ENCODE results near the gene FOXM1.

Gene FOXM1

DNA sequence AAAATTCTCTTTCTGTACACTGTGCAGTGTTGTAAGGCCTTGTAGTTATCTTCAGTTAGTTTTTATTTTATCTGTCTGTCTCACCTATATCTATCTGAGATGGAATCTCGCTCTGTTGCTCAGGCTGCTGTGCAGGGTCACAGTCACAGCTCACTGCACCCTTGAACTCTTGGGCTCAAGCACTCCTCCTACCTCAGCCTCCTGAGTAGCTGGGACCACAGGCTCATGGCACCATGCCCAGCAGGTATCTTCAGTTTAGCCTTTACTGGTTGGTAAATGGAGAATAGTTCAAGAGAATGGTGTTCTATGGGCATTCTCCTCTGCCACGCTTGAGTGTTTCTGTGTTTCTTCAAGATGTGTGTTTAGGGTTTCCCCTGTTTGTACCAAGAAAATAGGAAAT is 27.3 kb upstream of the FOXM1 start:
- TF ChIP-seq, protein P1, sequence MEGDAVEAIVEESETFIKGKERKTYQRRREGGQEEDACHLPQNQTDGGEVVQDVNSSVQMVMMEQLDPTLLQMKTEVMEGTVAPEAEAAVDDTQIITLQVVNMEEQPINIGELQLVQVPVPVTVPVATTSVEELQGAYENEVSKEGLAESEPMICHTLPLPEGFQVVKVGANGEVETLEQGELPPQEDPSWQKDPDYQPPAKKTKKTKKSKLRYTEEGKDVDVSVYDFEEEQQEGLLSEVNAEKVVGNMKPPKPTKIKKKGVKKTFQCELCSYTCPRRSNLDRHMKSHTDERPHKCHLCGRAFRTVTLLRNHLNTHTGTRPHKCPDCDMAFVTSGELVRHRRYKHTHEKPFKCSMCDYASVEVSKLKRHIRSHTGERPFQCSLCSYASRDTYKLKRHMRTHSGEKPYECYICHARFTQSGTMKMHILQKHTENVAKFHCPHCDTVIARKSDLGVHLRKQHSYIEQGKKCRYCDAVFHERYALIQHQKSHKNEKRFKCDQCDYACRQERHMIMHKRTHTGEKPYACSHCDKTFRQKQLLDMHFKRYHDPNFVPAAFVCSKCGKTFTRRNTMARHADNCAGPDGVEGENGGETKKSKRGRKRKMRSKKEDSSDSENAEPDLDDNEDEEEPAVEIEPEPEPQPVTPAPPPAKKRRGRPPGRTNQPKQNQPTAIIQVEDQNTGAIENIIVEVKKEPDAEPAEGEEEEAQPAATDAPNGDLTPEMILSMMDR (IDR thresholded peaks at IDR 0.05; ENCODE audit: low read depth, low read length) = no peak
- no peak for DNase-seq (ENCODE audit: extremely low read depth, low read depth)

DNA sequence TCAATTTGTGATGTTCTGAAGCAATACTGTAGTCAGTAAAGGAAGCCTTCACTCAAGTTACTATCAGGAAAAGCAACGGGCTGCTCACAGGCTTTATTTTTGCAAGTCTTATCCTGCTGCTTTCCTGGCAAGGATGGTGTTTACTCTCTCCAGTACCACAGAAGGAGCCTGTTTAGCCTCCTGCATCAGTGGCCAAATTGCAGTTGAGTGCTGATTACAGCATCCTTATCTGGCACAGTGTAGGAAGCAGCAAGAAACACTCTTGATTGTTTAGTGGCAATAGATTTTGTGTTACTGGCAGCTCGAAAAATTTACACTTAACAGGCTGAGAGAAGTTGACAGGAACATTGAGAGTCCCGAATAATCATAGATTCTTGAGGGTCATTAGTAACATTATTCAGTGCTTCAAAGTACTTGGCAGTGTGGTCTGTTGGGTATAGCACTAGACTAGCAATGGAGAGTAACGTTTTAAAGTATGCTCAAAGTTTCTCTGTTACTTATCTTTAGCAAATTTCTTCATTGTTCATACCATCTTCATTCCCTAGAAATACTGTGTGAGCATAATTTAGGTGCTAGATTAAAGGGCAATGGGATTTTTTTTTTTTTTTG is 25.4 kb upstream of the FOXM1 start:
- TF ChIP-seq, protein P1 (IDR thresholded peaks at IDR 0.05; ENCODE audit: low read depth, low read length) = no peak

DNA sequence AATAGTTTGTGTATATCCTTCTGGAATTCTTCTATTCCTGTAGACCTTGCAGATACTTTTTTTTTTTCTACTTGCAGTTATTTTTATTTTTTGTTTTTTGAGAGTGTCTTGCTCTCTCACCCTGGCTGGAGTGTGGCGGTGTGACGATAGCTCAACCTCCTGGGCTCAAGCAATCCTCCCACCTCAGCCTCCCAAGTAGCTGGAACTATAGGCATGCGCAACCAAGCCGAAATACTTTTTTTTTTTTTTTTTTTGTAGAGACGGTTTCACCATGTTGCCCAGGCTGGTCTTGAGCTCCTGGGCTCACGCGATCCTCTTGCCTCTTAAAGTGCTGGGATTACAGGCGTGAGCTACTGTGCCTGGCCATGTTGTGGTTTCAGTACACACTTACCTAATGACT is 23.7 kb upstream of the FOXM1 start:
- no peak for DNase-seq (ENCODE audit: extremely low read depth, low read depth)

More for the DNA sequence above, 25.4 kb upstream of the FOXM1 start:
- no peak for DNase-seq (ENCODE audit: extremely low read depth, low read depth)

DNA sequence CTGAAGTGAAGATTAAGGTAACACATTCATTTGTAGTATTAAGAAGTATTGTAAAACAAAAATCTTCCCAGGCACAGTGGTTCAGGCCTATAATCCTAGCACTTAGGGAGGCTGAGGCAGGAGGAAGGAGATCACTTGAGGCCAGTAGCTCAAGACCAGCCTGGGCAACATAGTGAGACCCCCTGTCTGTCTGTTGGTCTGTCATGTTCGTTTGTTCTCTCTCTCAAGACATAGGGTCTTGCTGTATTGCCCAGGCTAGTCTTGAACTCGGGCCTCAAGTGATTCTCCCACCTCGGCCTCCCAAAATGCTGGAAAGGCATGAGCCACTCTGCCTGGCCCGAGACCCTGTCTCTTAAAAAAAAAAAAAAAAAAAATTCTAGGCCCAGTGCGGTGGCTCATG is 20.4 kb upstream of the FOXM1 start:
- DNase-seq (ENCODE audit: extremely low read depth, low read depth) = no peak
- TF ChIP-seq, protein P1 (IDR thresholded peaks at IDR 0.05; ENCODE audit: low read depth, low read length) = no peak

More for the DNA sequence above, 23.7 kb upstream of the FOXM1 start:
- TF ChIP-seq, protein P1 (IDR thresholded peaks at IDR 0.05; ENCODE audit: low read depth, low read length) = no peak

DNA sequence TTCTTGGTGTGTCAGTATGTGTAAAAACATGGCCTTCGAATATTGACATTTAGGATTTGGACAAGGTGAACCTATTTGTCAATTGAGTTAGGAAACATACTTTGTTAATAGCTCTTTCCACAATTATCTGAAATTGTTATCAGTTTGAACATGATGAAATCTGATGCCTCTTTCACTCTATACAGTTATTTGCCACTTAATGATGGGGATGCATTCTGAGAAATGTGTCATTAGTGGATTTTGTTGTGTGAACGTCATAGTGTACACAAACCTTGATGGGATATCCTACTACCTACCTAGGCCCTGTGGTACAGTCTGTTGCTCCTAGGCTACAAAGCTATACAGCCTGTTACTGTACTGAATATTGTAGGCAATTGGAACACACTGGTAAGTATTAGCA is 18.5 kb upstream of the FOXM1 start:
- TF ChIP-seq, protein P1 (IDR thresholded peaks at IDR 0.05; ENCODE audit: low read depth, low read length) = no peak
- DNase-seq (ENCODE audit: extremely low read depth, low read depth) = no peak

DNA sequence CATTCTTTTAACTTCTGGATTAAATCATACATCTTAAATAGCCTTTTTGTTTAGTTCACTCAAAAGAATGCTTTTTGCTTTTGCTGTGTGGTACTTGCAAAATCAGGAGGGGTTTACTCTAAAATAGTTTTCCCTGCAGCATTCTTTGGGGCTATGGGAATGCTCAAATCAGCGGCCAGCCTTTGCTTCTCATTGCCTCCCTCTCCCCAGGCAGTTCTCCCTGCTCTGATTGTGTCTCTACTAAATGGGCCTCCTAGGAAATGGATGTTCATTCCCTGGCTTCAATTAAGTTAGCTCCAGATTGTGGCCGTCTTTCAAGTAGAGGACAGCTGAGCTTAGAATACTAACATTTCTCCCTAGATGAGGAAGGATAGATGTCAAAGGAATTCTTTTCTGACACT is 18.1 kb upstream of the FOXM1 start:
- TF ChIP-seq, protein P1 (IDR thresholded peaks at IDR 0.05; ENCODE audit: low read depth, low read length) = no peak
- no peak for DNase-seq (ENCODE audit: extremely low read depth, low read depth)

DNA sequence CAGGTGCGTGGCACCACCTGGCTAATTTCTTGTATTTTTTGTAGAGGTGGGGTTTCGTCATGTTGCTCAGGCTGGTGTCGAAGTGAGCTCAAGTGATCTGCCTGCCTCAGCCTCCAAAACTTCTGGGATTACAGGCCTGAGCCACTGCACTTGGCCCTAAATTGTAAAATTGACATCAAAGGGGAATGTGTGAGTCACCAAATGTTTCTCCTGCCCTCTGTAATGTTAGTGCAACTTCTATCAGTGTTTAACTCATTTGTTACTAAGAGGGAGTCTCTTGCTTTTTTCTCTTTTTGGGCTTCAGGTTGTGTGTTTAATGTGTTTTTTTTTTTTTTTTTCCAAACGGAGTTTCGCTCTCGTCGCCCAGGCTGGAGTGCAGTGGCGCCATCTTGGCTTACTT is 16.0 kb upstream of the FOXM1 start:
- DNase-seq (ENCODE audit: extremely low read depth, low read depth) = peak; percentile 81
- TF ChIP-seq, protein P1 (IDR thresholded peaks at IDR 0.05; ENCODE audit: low read depth, low read length) = no peak
